Uterus (tissue), 4 donors: ENCODE data around the gene TK1. TPM values are rescaled to one million over a fixed set of nuclear protein-coding genes. Genes with fewer than 3 reads are reported as not detected.
A peak's percentile ranks its signal among the peaks of the same experiment; 100 is the strongest.
"Not testable (repeated sequence)": the region's sequence is repeated elsewhere in the genome, so short reads cannot be mapped to it uniquely, and the experiment has no call there.

ENCODE experiments used
- DNase-seq, 2 donors: peaks; one replicate each; pipeline ENCODE4 v3.0.0-alpha.2; 2019 to 2020
- H3K27ac ChIP-seq, 2 donors: fragments of 200-600 bp; sonication (generic); 1 replicate in 1 of 2; 2 replicates in 1 of 2; pipeline ENCODE4 v1.5.1; 2016 to 2018
- H3K27me3 ChIP-seq, 2 donors: fragments of 200-600 bp; sonication (generic); one replicate each; pipeline ENCODE4 v1.5.1; 2018 to 2019; ENCODE audit warnings: control low read depth in 1 of 2
- H3K36me3 ChIP-seq, 2 donors: fragments of 200-600 bp; sonication (generic); one replicate each; pipeline ENCODE4 v1.5.1; 2019; ENCODE audit warnings: control low read depth in 1 of 2
- H3K4me1 ChIP-seq, 2 donors: fragments of 200-600 bp; sonication (generic); one replicate each; pipeline ENCODE4 v1.5.1; 2018 to 2019; ENCODE audit warnings: control low read depth in 1 of 2
- H3K4me3 ChIP-seq, 2 donors: fragments of 200-600 bp; sonication (generic); 1 replicate in 1 of 2; 2 replicates in 1 of 2; pipeline ENCODE4 v1.5.1; 2018 to 2019; ENCODE audit warnings: mild to moderate bottlenecking in 1 of 2
- H3K9me3 ChIP-seq, 2 donors: fragments of 200-600 bp; sonication (generic); one replicate each; pipeline ENCODE4 v1.5.1; 2019; ENCODE audit warnings: control low read depth in 1 of 2
- POLR2A ChIP-seq, 2 donors: fragments of 450-650 bp; IDR thresholded peaks; one replicate each; pipeline ENCODE4 v1.6.1; 2016; ENCODE audit warnings: antibody characterized with exemption in 2 of 2, mild to moderate bottlenecking in 1 of 2, moderate library complexity in 1 of 2
- intact Hi-C: fragments of 100-400 bp; cut with DNase I; formaldehyde crosslinking; loops from one replicate; pipeline ENCODE4 v1.15.1; 2023; ENCODE audit warnings: low total_unique reads
- total RNA-seq, 4 donors: library from RNA; depleted of rRNA in 3 of 4; stranded (reverse); fragments of >200 nt in 3 of 4; gene quantifications; one replicate each; pipeline versions ENCODE4 v1.1.0 to v1.2.4, GENCODE V29; 2014 to 2023
- TF ChIP-seq, protein P1 (sequence below), 4 experiments: fragments of 200-600 bp in 2 of 4; fragments of 450-650 bp in 2 of 4; sonication (generic) in 2 of 4; IDR thresholded peaks; one replicate each; pipeline ENCODE4 v1.5.1; 2016 to 2019; ENCODE audit warnings: antibody characterized with exemption in 4 of 4, mild to moderate bottlenecking in 2 of 4, moderate library complexity in 1 of 4
- donor health status: DM: yes; HTN: yes; CAD: no.

The TK1 gene
- total RNA-seq, 4 donors from 2014 or later, result 1.4 to 40.8 TPM; not detected in 2

DNA sequence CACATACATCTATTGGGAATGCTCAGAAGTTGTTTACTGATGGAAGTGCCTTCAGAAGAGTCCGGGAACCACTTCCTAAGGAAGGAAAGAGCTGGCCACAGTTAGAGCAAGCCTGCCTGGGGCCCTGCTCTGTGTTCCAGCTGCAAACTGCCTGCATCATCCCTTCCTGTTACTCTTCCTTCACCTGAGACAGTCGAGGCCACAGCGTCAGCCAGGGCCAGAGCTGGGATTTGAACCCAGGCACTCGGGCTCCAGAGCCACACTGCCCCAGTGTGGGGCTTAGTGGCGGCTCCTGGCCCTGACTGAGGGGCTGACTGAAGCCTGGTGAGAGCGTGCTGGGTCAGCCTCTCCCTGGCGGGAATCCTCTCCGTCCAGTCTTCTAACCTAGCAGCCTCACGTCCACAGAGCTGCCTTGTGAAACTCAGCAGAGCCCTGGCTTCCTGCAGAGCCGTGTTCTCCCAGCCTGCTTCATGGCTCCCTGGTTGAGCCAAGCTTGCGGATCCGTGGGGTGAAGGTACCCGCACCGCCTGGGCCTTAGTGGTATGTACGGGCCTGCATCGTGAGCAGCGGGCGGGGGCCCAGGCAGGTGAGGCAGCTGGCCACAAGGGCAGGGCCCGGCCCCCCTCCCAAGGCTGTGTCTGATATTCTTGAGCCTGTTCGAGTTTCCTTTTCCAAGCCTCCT lies 45.3 kb downstream of the TK1 start:
- no peaks in the 10 kb centered on the region for H3K9me3 ChIP-seq
- H3K36me3 ChIP-seq, result no peaks in the 10 kb centered on the region
- H3K27me3 ChIP-seq, result no peaks in the 10 kb centered on the region
- peaks cover 0 to 4% of the 10 kb centered on the region in 2 donors for H3K4me1 ChIP-seq
- no peak overlapping the region for H3K4me3 ChIP-seq
- no peak overlapping the region for H3K27ac ChIP-seq
- TF ChIP-seq, protein P1, sequence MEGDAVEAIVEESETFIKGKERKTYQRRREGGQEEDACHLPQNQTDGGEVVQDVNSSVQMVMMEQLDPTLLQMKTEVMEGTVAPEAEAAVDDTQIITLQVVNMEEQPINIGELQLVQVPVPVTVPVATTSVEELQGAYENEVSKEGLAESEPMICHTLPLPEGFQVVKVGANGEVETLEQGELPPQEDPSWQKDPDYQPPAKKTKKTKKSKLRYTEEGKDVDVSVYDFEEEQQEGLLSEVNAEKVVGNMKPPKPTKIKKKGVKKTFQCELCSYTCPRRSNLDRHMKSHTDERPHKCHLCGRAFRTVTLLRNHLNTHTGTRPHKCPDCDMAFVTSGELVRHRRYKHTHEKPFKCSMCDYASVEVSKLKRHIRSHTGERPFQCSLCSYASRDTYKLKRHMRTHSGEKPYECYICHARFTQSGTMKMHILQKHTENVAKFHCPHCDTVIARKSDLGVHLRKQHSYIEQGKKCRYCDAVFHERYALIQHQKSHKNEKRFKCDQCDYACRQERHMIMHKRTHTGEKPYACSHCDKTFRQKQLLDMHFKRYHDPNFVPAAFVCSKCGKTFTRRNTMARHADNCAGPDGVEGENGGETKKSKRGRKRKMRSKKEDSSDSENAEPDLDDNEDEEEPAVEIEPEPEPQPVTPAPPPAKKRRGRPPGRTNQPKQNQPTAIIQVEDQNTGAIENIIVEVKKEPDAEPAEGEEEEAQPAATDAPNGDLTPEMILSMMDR (IDR thresholded peaks at IDR 0.05), result no peak
- TF ChIP-seq POLR2A (IDR thresholded peaks at IDR 0.05), result no peak
- intact Hi-C loops, result no loop called here
- DNase-seq, result no peak

DNA sequence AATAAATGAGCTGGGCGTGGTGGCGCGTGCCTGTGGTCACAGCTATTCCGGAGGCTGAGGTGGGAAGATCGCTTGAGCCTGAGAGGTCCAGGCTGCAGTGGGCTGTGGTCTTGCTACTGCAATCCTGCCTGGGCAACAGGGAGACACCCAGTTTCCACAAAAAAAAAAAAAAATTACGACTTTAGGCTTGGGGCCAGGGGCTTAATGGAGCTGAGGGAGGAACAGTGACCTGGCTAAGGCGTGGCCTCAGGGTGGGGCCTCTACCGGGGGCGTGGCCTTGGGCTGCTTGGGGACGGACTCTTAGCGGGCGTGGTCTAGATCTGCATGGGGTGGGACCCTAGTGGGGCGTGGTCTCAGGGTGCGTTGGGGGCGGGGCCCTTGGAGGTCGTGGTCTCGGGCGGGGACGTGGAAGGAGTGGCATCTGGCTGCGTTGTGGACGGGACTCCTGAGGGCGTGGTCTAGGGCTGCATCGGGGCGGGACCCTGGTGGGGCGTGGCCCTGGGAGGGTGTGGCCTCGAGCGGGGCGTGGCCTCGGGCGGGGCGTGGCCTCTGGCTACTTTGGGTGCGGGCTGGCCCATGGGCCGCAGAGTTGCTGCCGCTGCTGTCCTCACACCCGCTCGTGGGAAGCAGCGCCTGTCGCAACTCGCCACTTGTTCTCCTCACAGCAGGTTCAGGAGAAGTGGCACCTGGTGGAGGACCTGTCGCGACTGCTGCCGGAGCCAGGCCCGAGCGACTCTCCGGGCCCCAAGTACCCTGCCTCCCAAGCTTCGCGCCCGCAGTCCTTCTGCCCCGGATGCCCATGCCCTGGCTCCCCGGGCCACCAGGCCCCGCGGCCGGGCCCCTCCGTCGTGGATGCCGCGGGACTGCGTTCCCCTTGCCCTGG lies 46.4 kb downstream of the TK1 start:
- DNase-seq, result peak; percentile 83 to 87
- peak; percentile 20 to 57 for TF ChIP-seq POLR2A (IDR thresholded peaks at IDR 0.05)
- TF ChIP-seq, protein P1 (IDR thresholded peaks at IDR 0.05), result no peak
- Histone ChIP-seq H3K27me3 (no peaks in the 10 kb centered on the region), H3K9me3 (no peaks in the 10 kb centered on the region), H3K27ac (peak overlapping the region in 1 of 2 donors; percentile 5), H3K36me3 (no peaks in the 10 kb centered on the region), H3K4me3 (no peak overlapping the region), H3K4me1 (peaks cover 0 to 4% of the 10 kb centered on the region in 2 donors)
- intact Hi-C loops, result no loop called here

DNA sequence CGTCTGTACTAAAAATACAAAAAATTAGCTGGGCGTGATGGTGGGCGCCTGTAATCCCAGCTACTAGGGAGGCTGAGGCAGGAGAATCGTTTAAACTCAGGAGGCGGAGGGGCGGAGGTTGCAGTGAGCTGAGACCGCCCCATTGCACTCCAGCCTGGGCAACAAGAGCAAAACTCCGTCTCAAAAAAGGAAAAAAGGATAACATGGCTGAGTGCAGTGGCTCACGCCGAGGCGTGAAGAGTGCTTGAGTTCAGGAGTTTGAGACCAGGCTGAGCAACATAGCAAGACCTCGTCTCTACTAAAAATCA lies 47.0 kb downstream of the TK1 start:
- H3K9me3 ChIP-seq, H3K27ac ChIP-seq, intact Hi-C loops, H3K4me3 ChIP-seq, DNase-seq, H3K27me3 ChIP-seq, H3K4me1 ChIP-seq, H3K36me3 ChIP-seq: not testable (repeated sequence)

DNA sequence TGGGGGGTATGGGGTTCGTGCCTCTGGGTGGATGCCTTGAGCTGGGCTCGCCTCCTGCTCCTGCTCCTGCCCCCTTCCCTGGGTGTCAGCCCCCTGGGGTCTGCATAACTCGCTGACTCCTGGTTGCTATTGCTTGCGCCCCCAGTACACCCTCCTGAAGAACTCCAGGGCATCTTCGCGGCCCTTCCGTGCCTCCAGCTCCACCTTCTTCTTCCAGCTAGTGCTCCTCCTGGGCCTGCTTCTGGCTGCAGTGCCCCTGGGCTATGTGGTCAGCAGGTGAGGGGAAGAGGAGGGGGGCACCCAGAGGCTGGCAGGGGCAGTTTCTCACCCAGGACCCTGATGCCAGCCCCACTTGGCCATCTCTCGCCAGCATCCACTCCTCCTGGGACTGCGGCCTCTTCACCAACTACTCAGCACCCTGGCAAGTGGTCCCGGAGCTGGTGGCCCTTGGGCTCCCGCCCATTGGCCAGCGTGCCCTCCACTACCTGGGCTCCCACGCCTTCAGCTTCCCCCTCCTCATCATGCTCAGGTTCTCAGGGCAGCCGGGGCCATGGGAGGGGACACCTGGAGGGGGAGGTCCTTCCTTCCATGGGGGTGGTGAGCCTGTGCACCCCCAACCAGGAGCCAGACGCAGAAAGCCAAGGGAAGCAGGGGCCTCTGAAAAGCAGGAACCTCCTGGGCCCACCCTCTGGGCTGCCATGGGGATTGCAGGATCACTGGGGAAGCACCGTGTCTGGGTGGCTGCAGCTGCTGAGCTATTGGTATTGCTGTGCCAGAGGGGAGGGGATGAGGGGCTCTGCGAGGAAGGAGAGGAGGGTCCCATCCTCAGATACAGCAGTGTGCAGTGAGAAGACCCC lies 48.4 kb downstream of the TK1 start:
- Histone ChIP-seq H3K36me3 (no peaks in the 10 kb centered on the region), H3K27ac (no peak overlapping the region)
- intact Hi-C loops, result no loop called here

More for the DNA sequence above, 48.4 kb downstream of the TK1 start:
- no peaks in the 10 kb centered on the region for H3K9me3 ChIP-seq
- DNase-seq, result no peak
- H3K4me3 ChIP-seq, result no peak overlapping the region
- no peaks in the 10 kb centered on the region for H3K4me1 ChIP-seq
- no peaks in the 10 kb centered on the region for H3K27me3 ChIP-seq
- TF ChIP-seq, protein P1 (IDR thresholded peaks at IDR 0.05), result no peak
- no peak for TF ChIP-seq POLR2A (IDR thresholded peaks at IDR 0.05)
